Activated CD4-positive, alpha-beta T cell treated with anti-CD3 and anti-CD28 coated beads for 36 hours (primary cell): Measurements from ENCODE around the gene SHROOM1. TPM values are rescaled to one million over a fixed set of nuclear protein-coding genes. Genes with fewer than 3 reads are reported as not detected.
"Not testable (repeated sequence)": the region's sequence is repeated elsewhere in the genome, so short reads cannot be mapped to it uniquely, and the experiment has no call there.

Experiments used
- ATAC-seq: fragments of 200-7000 bp; cut with Tn5 transposase; one replicate; pipeline ENCODE4 v1.10.0; 2021; ENCODE audit warnings: mild to moderate bottlenecking, moderate library complexity
- CTCF ChIA-PET: fragments of 350-600 bp; sonication (Branson Sonifier 250); formaldehyde crosslinking; loops from one replicate; lab custom pipeline; 2021; ENCODE audit warnings: antibody characterized with exemption; lab: Charles Lee
- POLR2A ChIA-PET: fragments of 350-600 bp; sonication (Branson Sonifier 250); formaldehyde crosslinking; loops from one replicate; lab custom pipeline; 2021; ENCODE audit warnings: antibody characterized with exemption, inconsistent platforms; lab: Charles Lee
- DNase-seq: peaks from one replicate; pipeline ENCODE4 v3.0.0-alpha.2; 2020
- H3K27ac Mint-ChIP-seq: one replicate; pipeline ENCODE4 v1.8.0; 2021; ENCODE audit warnings: mixed read lengths
- H3K27me3 Mint-ChIP-seq: one replicate; pipeline ENCODE4 v1.8.0; 2021; ENCODE audit warnings: mixed read lengths
- H3K36me3 Mint-ChIP-seq: one replicate; pipeline ENCODE4 v1.8.0; 2021; ENCODE audit warnings: low read depth, mixed read lengths
- H3K4me1 Mint-ChIP-seq: one replicate; pipeline ENCODE4 v1.8.0; 2021; ENCODE audit warnings: mixed read lengths
- H3K4me3 Mint-ChIP-seq: one replicate; pipeline ENCODE4 v1.8.0; 2021; ENCODE audit warnings: mild to moderate bottlenecking, moderate library complexity, mixed read lengths
- H3K9me3 Mint-ChIP-seq: one replicate; pipeline ENCODE4 v1.8.0; 2021; ENCODE audit warnings: low read depth, mixed read lengths
- intact Hi-C, 2 experiments: fragments of 100-400 bp; cut with DNase I in 1 of 2; cut with micrococcal nuclease in 1 of 2; formaldehyde crosslinking; loops; one replicate each; pipeline versions ENCODE4 v1.14.2 to v1.15.1; 2022 to 2024; cut with DNase I, micrococcal nuclease
- total RNA-seq, 2 experiments: library from RNA; stranded (reverse); gene quantifications; one replicate each; pipeline ENCODE4 v1.2.3, GENCODE V29; 2021

SHROOM1 gene
- total RNA-seq, 2 experiments from 2014 or later, result 0.63 to 0.89 TPM

- ATAC-seq, H3K27ac Mint-ChIP-seq, H3K36me3 Mint-ChIP-seq, H3K4me1 Mint-ChIP-seq, H3K9me3 Mint-ChIP-seq, DNase-seq, H3K4me3 Mint-ChIP-seq, intact Hi-C loops: not testable (repeated sequence)
- peaks cover 57% of the 10 kb centered on the region for H3K27me3 Mint-ChIP-seq
- POLR2A ChIA-PET, result interaction anchor here (0.5 to 0.7 kb wide), 2 partner anchors 128 to 442 kb away, joined by 4 to 5 read pairs; no protein-coding TSS in a partner anchor
- CTCF ChIA-PET, result interaction anchor here (2.4 kb wide), 1 partner anchor 14 kb away, joined by 12 read pairs; no protein-coding TSS in a partner anchor
Measured at GRCh38 chr5:132806804-132807162, 23.7 kb downstream of the SHROOM1 start.

GRCh38 chr5:132805872-132806271 is 24.6 kb downstream of the SHROOM1 start:
- intact Hi-C loops, H3K27ac Mint-ChIP-seq, H3K9me3 Mint-ChIP-seq, CTCF ChIA-PET, H3K36me3 Mint-ChIP-seq, POLR2A ChIA-PET, H3K4me3 Mint-ChIP-seq, ATAC-seq, DNase-seq, H3K4me1 Mint-ChIP-seq: not testable (repeated sequence)
- H3K27me3 Mint-ChIP-seq, result peaks cover 53% of the 10 kb centered on the region

- ATAC-seq, H3K27ac Mint-ChIP-seq, H3K4me1 Mint-ChIP-seq, H3K4me3 Mint-ChIP-seq, H3K36me3 Mint-ChIP-seq, DNase-seq, H3K9me3 Mint-ChIP-seq, CTCF ChIA-PET, POLR2A ChIA-PET, intact Hi-C loops: not testable (repeated sequence)
- peaks cover 49% of the 10 kb centered on the region for H3K27me3 Mint-ChIP-seq
Measured at GRCh38 chr5:132804219-132804618, 26.2 kb downstream of the SHROOM1 start.

GRCh38 chr5:132802685-132803066 is 27.8 kb downstream of the SHROOM1 start:
- CTCF ChIA-PET, result interaction anchor here (1.1 kb wide), 1 partner anchor 16 kb away, joined by 3 read pairs; no protein-coding TSS in a partner anchor
- ATAC-seq, H3K9me3 Mint-ChIP-seq, POLR2A ChIA-PET, H3K36me3 Mint-ChIP-seq, intact Hi-C loops, H3K4me1 Mint-ChIP-seq, H3K4me3 Mint-ChIP-seq, H3K27ac Mint-ChIP-seq, DNase-seq: not testable (repeated sequence)
- H3K27me3 Mint-ChIP-seq, result peaks cover 46% of the 10 kb centered on the region

DNA sequence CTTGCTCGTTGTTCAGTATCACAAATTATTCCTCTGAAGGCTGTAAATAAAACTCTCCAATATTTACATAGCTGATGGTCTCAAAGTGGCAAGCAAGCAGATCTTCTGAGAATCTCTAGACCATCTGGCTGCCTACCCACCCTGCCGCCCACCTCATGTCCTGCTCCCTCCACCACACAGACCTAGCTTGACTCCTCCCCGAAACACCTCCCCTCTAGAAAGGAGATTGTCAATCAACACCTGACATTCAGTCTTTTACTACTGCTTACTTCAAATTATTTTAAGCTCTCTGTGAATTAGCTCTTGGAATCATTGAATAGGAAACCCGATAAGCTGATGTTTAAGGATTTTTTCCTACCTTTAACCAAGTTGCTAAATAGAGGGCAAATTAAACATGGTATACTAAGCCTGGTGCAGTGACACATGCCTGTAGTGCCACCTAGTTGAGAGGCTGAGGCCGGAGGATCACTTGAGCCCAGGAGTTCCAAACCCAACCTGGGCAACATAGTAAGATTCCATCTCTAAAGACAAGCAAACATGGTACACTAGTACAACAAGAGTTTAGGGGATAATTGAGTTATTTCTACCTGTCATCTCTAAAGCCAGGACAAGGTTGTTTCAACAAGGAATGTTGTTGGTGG is 28.3 kb downstream of the SHROOM1 start:
- Mint-ChIP-seq H3K9me3 (no peaks in the 10 kb centered on the region), H3K4me1 (no peaks in the 10 kb centered on the region), H3K27ac (no peak overlapping the region), H3K27me3 (peaks cover 43% of the 10 kb centered on the region), H3K36me3 (no peaks in the 10 kb centered on the region), H3K4me3 (no peak overlapping the region)
- ChIA-PET POLR2A (interaction anchor here (0.7 kb wide), 1 partner anchor 25 kb away, joined by 3 read pairs; no protein-coding TSS in a partner anchor), CTCF (interaction anchor here (1.0 to 1.8 kb wide), 4 partner anchors 9 to 19 kb away, joined by 3 to 9 read pairs (median 4); no protein-coding TSS in a partner anchor)
- ATAC-seq (no peak), DNase-seq (no peak)
- intact Hi-C loops, result no loop called here

- peaks cover 42% of the 10 kb centered on the region for H3K27me3 Mint-ChIP-seq
Measured at GRCh38 chr5:132800545-132800944, 29.9 kb downstream of the SHROOM1 start.

GRCh38 chr5:132799392-132799791 is 31.1 kb downstream of the SHROOM1 start:
- ATAC-seq (no peak), DNase-seq (no peak)
- Mint-ChIP-seq H3K4me3 (no peak overlapping the region), H3K27ac (no peak overlapping the region), H3K9me3 (no peaks in the 10 kb centered on the region), H3K27me3 (peaks cover 37% of the 10 kb centered on the region), H3K4me1 (no peaks in the 10 kb centered on the region), H3K36me3 (no peaks in the 10 kb centered on the region)
- POLR2A ChIA-PET, result no interaction called here
- CTCF ChIA-PET, result no interaction called here
- intact Hi-C loops, result no loop called here

More at GRCh38 chr5:132800545-132800944, 29.9 kb downstream of the SHROOM1 start:
- Mint-ChIP-seq H3K9me3 (no peaks in the 10 kb centered on the region), H3K4me1 (no peaks in the 10 kb centered on the region), H3K4me3 (no peak overlapping the region), H3K27ac (no peak overlapping the region), H3K36me3 (no peaks in the 10 kb centered on the region)
- ChIA-PET POLR2A (no interaction called here), CTCF (interaction anchor here (1.5 to 1.8 kb wide), 2 partner anchors 9 to 20 kb away, joined by 4 to 9 read pairs; no protein-coding TSS in a partner anchor)
- ATAC-seq (no peak), DNase-seq (no peak)
- intact Hi-C loops, result no loop called here

DNA sequence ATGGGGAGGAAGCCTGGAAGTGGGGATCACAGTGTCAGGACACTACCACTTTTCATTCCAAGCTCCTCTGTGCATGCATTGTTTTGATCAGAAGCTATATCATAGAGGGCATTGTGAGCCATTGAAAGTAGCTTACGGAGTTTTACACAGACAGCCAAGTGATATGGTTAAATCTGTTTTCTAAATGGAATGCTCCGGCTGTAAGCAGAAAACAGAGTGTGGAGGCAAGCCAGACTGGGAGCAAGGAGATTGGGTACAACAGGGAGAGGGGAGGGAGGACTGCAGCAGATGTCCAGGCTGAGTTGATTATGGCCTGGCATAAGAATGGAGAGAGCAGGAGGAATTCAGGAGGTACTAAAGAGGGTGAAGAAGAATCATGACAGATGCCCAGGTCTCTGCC is 32.8 kb downstream of the SHROOM1 start:
- Mint-ChIP-seq H3K27me3 (peaks cover 28% of the 10 kb centered on the region), H3K27ac (no peak overlapping the region), H3K4me1 (no peaks in the 10 kb centered on the region), H3K4me3 (no peak overlapping the region), H3K36me3 (no peaks in the 10 kb centered on the region), H3K9me3 (no peaks in the 10 kb centered on the region)
- intact Hi-C loops, result no loop called here
- ChIA-PET POLR2A (no interaction called here), CTCF (interaction anchor here (1.0 to 3.5 kb wide), 3 partner anchors 23 to 217 kb away, joined by 3 to 13 read pairs (median 4); no protein-coding TSS in a partner anchor)
- ATAC-seq, result no peak
- no peak for DNase-seq

GRCh38 chr5:132791026-132791425 is 39.4 kb downstream of the SHROOM1 start:
- Mint-ChIP-seq H3K27ac (no peak overlapping the region), H3K4me1 (no peaks in the 10 kb centered on the region), H3K4me3 (no peak overlapping the region), H3K9me3 (no peaks in the 10 kb centered on the region), H3K36me3 (no peaks in the 10 kb centered on the region), H3K27me3 (peaks cover 13% of the 10 kb centered on the region)
- no peak for ATAC-seq
- CTCF ChIA-PET, result interaction anchor here (0.6 to 2.0 kb wide), 4 partner anchors 19 to 168 kb away, joined by 3 to 9 read pairs (median 4); no protein-coding TSS in a partner anchor
- POLR2A ChIA-PET, result interaction anchor here (0.7 kb wide), 2 partner anchors 10 to 1487 kb away, joined by 3 to 8 read pairs; no protein-coding TSS in a partner anchor
- intact Hi-C loops, result no loop called here
- no peak for DNase-seq

GRCh38 chr5:132790201-132790865 is 40.1 kb downstream of the SHROOM1 start:
- ATAC-seq (no peak), DNase-seq (no peak)
- ChIA-PET CTCF (interaction anchor here (2.0 kb wide), 1 partner anchor 30 kb away, joined by 9 read pairs; no protein-coding TSS in a partner anchor), POLR2A (interaction anchor here (0.7 kb wide), 1 partner anchor 11 kb away, joined by 8 read pairs; no protein-coding TSS in a partner anchor)
- Mint-ChIP-seq H3K36me3 (no peaks in the 10 kb centered on the region), H3K27me3 (peaks cover 13% of the 10 kb centered on the region), H3K27ac (no peak overlapping the region), H3K4me3 (no peak overlapping the region), H3K4me1 (no peaks in the 10 kb centered on the region), H3K9me3 (no peaks in the 10 kb centered on the region)
- intact Hi-C loops, result no loop called here

DNA sequence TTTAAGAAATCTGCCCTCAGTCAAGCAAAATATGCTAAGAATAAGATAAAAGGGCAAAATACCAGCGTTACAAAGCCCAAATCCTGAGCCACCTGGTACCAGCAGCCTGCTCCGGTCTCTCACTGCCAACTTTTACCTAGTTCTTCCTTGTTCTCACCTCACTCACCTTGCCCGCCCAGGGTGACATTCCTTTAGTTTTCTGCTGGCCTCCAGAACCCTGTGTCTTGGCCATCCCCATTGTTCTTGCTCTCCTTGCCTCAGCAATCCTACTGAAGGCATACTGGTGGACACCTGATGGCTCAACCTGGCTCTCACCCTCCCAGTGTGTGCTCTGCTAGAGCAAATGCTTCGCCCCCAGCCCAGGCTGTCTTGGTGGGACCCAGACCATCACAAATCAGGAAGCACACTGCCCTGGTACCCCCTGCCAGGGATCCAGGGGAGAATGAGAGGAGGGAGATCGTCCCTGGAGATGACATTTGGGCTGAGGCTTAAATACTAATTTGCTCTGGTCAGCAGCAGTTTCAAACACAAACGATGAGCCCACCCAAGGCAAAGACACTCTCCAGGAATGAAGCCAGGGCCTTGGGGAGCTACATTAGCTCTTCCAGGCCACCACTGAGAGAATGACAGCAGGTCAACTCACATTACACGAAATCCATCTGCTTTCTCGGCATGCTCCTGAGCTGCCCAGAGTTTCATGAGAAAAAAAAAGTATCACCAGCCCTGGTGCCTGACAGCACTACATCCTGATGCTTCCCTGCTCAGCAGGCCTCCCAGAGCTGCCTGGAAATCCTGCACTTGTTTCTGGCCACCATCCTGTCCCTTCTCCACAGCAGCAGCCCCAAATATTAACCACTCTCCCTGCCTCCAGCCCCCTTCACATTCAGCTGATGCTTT is 41.2 kb downstream of the SHROOM1 start:
- ATAC-seq (no peak), DNase-seq (no peak)
- Mint-ChIP-seq H3K9me3 (no peaks in the 10 kb centered on the region), H3K36me3 (no peaks in the 10 kb centered on the region), H3K27me3 (peaks cover 15% of the 10 kb centered on the region), H3K4me1 (no peaks in the 10 kb centered on the region), H3K4me3 (no peak overlapping the region), H3K27ac (no peak overlapping the region)
- ChIA-PET CTCF (no interaction called here), POLR2A (no interaction called here)
- intact Hi-C loops, result no loop called here
